ENCODE measurements around the gene TCF19.

DNA sequence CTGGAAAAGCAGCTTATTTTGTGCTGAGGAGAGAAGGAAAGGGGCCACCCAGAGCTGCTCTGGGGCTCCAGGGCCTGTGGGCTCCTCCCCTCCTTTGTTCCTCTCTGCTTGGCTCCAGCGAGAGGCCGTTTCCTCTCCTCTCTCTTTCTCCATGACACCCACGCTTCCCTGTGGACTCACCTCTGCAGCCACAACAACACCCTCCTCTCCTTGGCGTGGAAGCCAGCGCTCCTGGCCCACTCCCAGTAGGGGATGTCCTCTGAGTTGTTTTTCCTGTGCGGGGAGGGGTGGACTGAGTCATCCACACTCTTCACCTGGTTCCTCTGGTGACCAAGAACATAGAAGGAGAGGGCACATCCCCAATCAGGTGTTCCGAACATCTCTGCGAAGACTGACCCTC is 33.2 kb upstream of the TCF19 start:
- no peak for TF ChIP-seq POLR2AphosphoS5 (IDR thresholded peaks at IDR 0.05)
- TF ChIP-seq POLR2A (IDR thresholded peaks at IDR 0.05): no peak
- no peak for TF ChIP-seq EP300 (IDR thresholded peaks at IDR 0.05)
